GM12801 (cell line): ENCODE data around the gene ACP7.

Source experiments
- CTCF ChIP-seq: IDR thresholded peaks from one replicate; pipeline ENCODE4 v1.5.1; 2011; ENCODE audit warnings: control low read depth; ENCODE audit not compliant: insufficient read length; ENCODE audit errors: extremely low read depth

Gene ACP7

GRCh38 chr19:39152066-39152465 lies 67.9 kb downstream of the ACP7 start:
- no peak for TF ChIP-seq CTCF

- TF ChIP-seq CTCF, result no peak
Observed at GRCh38 chr19:39154100-39154628, 70.0 kb downstream of the ACP7 start.

GRCh38 chr19:39154629-39155100 lies 70.5 kb downstream of the ACP7 start:
- TF ChIP-seq CTCF, result no peak

- no peak for TF ChIP-seq CTCF
Observed at GRCh38 chr19:39155114-39155700, 71.0 kb downstream of the ACP7 start.

GRCh38 chr19:39155741-39156140 lies 71.6 kb downstream of the ACP7 start:
- no peak for TF ChIP-seq CTCF

- no peak for TF ChIP-seq CTCF
Observed at GRCh38 chr19:39156326-39157230, 72.4 kb downstream of the ACP7 start.

- no peak for TF ChIP-seq CTCF
Observed at GRCh38 chr19:39157275-39157996, 73.3 kb downstream of the ACP7 start.
